A204.1 (cell line): ENCODE results near the gene ADAMTS12.
"Not testable (repeated sequence)": the region's sequence is repeated elsewhere in the genome, so short reads cannot be mapped to it uniquely, and the experiment has no call there.

ENCODE experiments used
- FAIRE-seq: peaks from 2 replicates; lab custom pipeline; 2012; peaks lifted over from hg19 to GRCh38; lab: Jason Lieb, UNC

Gene ADAMTS12

DNA sequence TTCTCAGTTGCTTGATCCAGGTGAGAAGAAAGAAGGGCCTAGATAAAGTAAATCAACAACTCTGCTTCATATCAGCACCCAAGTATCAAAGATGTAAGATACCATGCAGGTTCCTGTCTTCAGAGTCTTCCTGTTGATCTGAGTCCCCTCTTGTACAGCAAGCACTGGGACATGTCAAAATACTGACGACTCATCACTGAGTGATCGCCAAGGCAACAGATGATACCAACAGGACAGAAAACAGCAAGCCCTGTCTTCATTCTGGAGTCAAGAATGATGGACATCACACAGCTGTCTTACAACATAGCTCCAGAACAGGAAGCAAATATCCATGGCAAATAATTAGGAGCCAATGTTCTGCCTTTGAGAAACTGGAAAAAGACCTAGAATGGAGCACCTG is 367.3 kb downstream of the ADAMTS12 start:
- no peak for FAIRE-seq

GRCh38 chr5:33523208-33523771 is 368.5 kb downstream of the ADAMTS12 start:
- no peak for FAIRE-seq

DNA sequence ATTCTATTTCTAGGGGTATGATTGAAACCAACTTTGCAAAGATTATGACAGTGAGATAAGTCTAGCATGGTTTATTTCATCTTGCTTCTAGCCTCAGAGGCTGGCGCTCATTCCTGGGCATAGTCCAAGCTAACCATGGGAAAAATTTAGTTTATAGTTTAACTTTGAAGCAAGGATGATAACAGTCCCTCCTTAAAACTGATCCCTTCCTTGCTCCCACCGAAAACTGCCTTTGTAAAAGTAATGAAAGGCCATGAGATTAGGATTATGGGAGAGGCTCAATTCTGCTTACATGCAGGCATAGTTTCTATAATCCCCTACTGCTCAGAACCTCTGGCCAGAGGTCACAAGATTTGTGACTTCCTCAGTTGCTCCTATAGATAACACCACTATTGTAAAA is 375.4 kb downstream of the ADAMTS12 start:
- FAIRE-seq, result no peak

DNA sequence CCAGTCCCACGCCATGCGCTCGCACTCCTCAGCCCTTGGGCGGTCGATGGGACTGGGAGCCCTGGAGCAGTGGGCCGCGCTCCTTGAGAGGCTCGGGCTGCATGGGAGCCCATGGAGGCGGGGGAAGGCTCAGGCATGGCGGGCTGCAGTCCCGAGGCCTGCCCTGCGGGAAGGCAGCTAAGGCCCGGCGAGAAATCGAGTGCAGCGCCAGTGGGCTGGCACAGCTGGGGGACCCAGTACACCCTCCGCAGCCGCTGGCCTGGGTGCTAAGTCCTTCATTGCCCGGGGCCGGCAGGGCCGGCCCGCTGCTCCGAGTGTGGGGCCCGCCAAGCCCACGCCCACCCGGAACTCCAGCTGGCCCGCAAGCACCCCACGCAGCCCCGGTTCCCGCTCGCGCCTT is 376.4 kb downstream of the ADAMTS12 start:
- FAIRE-seq, result not testable (repeated sequence)

GRCh38 chr5:33513462-33514185 is 378.2 kb downstream of the ADAMTS12 start:
- no peak for FAIRE-seq

DNA sequence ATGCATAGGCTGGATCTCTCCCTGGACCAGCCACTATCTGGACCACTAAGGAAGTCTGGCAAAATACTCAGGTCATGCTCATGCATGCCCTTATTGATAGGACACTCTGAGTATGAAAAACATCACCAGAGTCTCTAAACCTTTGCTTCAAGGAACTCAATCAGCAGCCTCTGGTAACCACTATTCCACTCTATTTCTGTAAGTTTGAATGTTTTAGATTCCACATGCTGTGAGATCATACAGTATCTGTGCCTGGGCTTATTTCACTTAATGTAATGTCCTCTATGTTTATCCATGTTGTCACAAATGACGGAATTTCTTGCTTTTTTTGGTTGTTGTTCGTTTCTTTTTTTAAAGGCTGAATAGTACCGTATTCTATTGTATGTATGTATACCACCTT is 382.8 kb downstream of the ADAMTS12 start:
- FAIRE-seq, result no peak

GRCh38 chr5:33507426-33507825 is 384.4 kb downstream of the ADAMTS12 start:
- no peak for FAIRE-seq

DNA sequence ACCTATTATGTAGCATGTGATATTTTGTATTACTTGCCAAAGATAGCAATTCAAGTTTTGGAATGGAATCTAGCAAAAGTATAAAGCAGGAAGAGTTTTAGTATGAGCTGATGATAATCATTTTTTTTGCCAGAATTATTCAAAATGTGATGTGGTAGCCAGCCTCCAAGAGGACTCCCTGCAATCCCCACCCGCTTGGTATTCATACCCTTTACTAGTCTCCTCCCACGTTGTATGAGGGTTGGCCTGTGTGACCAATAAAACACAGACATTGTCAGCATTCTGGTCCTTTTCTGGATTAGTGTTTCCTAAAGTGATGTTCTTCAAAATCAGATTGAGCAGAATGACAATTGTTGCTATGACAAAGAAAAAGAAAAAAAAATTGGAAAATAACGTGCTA is 387.2 kb downstream of the ADAMTS12 start:
- no peak for FAIRE-seq

DNA sequence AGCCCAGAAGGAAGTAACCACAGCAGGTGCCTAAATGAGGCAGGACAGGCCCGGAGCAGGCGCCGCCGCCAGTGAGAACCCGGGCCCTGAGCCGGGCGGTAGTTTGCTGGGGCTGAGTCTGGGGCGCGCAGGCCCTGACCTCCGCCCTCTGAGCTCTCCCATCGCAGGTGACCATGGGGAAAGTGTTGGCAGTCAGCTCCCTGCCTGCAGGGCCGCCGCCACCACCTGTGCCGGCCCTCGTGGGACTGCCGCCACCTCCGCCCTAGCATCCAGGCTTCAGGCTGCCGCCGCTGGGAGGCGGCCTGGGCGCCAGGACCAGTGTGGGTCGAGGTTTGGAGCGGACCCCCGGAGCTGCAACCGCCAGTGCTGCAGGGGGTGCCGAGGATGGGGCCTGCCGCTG is 389.9 kb downstream of the ADAMTS12 start:
- no peak for FAIRE-seq

DNA sequence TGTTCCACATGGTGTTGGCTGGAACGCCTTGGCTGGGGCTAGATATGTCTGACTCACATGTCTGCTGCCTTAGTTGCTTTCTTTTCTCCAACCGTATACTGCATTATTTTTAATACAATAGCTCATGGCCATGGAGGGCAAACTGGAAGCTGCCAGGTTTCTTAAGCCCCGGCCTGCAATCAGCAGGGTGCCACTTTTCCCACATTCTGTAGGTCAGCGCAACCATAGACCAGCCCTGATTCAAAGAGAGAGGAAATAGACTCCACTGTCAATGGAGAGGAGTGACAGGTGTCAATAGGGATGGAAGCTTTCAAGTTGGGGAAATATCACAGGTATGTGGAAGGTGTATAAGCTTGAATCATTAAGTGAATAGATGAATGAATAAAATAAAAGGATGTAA is 390.5 kb downstream of the ADAMTS12 start:
- no peak for FAIRE-seq

DNA sequence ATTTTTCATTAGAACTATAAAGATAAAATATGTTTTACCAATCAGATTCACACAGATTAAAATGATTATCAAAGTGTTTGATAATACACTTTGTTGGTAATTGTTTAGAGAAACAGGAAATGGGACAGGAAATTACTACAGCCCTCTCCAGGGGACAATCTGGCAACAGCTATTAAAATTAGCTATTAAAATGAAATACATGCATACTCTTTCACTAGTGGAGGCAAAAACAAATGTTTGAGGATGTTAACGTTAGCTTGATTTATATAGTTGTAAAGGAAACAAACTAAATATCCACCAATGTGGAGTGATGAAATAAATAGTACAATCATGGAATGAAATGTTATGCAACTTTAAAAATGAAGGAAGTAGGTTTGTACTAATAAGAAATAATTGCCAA is 397.3 kb downstream of the ADAMTS12 start:
- FAIRE-seq, result no peak

GRCh38 chr5:33491941-33492340 is 399.8 kb downstream of the ADAMTS12 start:
- FAIRE-seq, result no peak

DNA sequence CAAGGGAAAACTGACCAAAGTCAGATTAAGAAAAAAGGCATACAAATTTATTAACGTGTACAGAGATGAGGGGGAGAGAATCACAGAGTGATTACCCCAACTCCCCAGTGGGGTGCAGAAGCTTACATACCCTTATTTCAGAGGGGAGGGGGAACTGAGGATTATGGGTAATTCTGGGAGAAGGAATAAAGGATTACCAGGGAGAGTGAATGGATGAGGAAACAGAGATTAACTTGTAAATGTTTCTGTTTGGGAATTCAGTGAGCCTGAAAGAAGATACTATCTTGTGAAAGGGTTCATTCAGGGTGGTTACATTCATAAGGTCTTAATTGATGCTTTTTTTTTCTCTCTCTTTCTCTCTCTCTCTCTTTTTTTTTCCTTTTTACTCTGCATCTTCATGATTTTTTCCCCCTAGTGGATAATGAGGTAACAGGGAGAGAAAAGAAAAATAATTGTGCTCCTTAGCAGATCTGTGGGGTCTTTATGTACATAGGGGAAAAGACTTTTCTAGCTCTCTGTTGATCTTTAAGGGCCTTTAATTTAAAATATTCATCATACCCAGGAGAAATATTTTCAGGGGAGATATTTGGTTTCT is 401.6 kb downstream of the ADAMTS12 start:
- FAIRE-seq, result no peak

- FAIRE-seq, result no peak
Observed at GRCh38 chr5:33489481-33490067, 402.2 kb downstream of the ADAMTS12 start.

GRCh38 chr5:33488558-33489355 is 403.0 kb downstream of the ADAMTS12 start:
- FAIRE-seq, result no peak

- no peak for FAIRE-seq
Observed at GRCh38 chr5:33487236-33487635, 404.6 kb downstream of the ADAMTS12 start.

DNA sequence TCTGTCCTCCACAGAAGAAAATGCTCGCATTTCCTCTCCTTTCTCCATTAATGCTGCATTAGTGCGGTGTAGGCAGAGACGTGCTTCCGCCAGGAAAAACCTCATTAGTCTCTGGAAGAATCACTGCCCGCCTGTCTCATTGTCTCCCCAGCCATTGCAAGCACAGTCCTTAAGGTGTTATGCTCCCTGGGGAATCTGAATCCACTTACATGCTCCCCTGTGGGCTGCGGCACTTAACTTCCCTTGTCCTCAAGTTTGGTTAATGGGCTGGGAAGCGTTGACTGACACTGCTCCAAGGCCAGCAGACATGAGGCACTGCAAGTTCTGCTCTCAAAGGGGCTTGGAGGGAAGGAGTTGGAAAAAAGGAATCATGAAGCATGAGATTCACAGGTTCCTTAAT is 409.5 kb downstream of the ADAMTS12 start:
- no peak for FAIRE-seq

DNA sequence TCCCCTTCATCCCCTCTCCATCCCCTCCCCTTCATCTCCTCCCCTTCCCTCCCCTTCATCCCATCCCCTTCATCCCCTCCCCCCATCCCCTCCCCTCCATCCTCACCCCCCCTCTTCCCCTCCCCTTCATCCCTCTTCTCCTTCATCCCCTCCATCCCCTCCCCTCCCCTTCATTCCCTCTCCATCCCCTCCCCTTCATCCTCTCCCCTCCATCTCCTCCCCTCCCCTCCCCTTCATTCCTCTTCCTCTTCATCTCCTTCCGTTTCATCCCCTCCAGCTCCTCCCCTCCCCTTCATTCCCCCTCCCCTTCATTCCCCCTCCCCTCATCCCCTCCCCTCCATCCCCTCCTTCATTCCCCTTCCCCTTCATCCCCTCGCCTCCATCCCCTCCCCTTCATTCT is 410.9 kb downstream of the ADAMTS12 start:
- FAIRE-seq, result no peak

DNA sequence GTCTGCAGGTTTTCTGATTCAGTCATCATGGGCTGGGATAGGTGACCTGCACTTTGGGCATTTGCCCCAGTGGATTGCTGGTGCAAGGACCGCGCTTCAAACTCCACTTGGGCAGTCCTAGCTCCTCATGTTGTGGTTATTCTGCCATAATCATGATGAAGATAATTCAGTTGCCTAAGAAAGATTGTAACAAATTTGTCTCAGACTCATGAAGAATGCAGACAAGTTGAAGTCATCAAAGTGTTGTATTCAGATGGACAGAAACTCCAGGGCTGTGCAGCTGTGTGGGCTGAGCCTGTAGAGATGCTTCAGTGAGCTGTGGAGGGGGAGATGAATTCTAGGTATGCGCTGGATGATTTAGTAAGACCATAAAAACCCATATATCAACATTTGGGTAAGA is 412.5 kb downstream of the ADAMTS12 start:
- no peak for FAIRE-seq

DNA sequence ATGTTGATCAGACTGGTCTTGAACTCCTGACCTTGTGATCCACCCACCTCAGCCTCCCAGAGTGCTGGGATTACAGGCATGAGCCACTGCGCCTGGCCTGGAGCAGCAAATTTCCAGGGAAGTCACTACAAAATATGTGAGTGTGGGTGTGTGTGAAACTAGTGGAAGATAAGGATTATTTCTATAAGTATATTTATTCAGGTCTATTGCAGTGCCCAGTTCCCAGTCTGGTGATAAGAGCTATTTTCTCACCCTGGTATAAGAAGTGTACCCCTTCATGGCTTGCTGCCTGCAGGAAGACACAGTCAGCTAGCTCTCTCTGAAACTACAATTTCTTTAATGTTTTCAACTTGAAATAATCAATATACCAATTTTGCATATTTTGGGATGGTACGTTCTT is 414.0 kb downstream of the ADAMTS12 start:
- no peak for FAIRE-seq

- no peak for FAIRE-seq
Observed at GRCh38 chr5:33476992-33477391, 414.8 kb downstream of the ADAMTS12 start.

- no peak for FAIRE-seq
Observed at GRCh38 chr5:33475706-33476105, 416.1 kb downstream of the ADAMTS12 start.
